Neural crest cell (in vitro differentiated cells): ENCODE results near the gene GALNT9. TPM values are rescaled to one million over a fixed set of nuclear protein-coding genes. Genes with fewer than 3 reads are reported as not detected.

Experiments used
- DNase-seq: peaks from one replicate; pipeline ENCODE4 v3.0.0; 2021; ENCODE audit warnings: low read depth, mixed read lengths, low spot score
- H3K27ac Mint-ChIP-seq: one replicate; pipeline ENCODE4 v1.8.0; 2021; ENCODE audit warnings: mild to moderate bottlenecking, mixed read lengths; ENCODE audit not compliant: unreplicated experiment
- H3K27me3 Mint-ChIP-seq: 2 replicates; pipeline ENCODE4 v1.8.0; 2021; ENCODE audit warnings: low read depth, mild to moderate bottlenecking, mixed read lengths
- H3K36me3 Mint-ChIP-seq: 2 replicates; pipeline ENCODE4 v1.8.0; 2021; ENCODE audit warnings: low read depth, mild to moderate bottlenecking, mixed read lengths
- H3K4me1 Mint-ChIP-seq: 2 replicates; pipeline ENCODE4 v1.8.0; 2021; ENCODE audit warnings: mixed read lengths
- H3K4me3 Mint-ChIP-seq: one replicate; pipeline ENCODE4 v1.8.0; 2021; ENCODE audit warnings: mild to moderate bottlenecking, mixed read lengths
- H3K9me3 Mint-ChIP-seq: 2 replicates; pipeline ENCODE4 v1.8.0; 2021; ENCODE audit warnings: mixed read lengths
- CTCF ChIP-seq: fragments of 200-600 bp; sonication (generic); conservative IDR thresholded peaks from 2 replicates; pipeline ENCODE4 v1.5.0; 2021; ENCODE audit warnings: antibody characterized with exemption, mild to moderate bottlenecking
- total RNA-seq: library from RNA; stranded (reverse); gene quantifications from 2 replicates; pipeline ENCODE4 v1.2.1, GENCODE V29; 2021

GALNT9 gene
- total RNA-seq, 1 donor from 2014 or later: 1.3 TPM

- H3K27ac Mint-ChIP-seq: no peak overlapping the region
- peak overlapping the region; percentile 44 for H3K4me3 Mint-ChIP-seq
- H3K9me3 Mint-ChIP-seq: peaks cover 5% of the 10 kb centered on the region
- DNase-seq: no peak
- H3K4me1 Mint-ChIP-seq: peaks cover 4% of the 10 kb centered on the region
- peaks cover 3% of the 10 kb centered on the region for H3K36me3 Mint-ChIP-seq
- peaks cover 67% of the 10 kb centered on the region for H3K27me3 Mint-ChIP-seq
- TF ChIP-seq CTCF: no peak
Measured at GRCh38 chr12:132190834-132191500, 138.4 kb downstream of the GALNT9 start.

GRCh38 chr12:132190012-132190755 lies 139.2 kb downstream of the GALNT9 start:
- Mint-ChIP-seq H3K4me3 (peak overlapping the region; percentile 86), H3K27ac (no peak overlapping the region)
- TF ChIP-seq CTCF: no peak

GRCh38 chr12:132189378-132190011 lies 139.9 kb downstream of the GALNT9 start:
- DNase-seq: peak; percentile 62
- peaks cover 5% of the 10 kb centered on the region for H3K9me3 Mint-ChIP-seq
- H3K27me3 Mint-ChIP-seq: peaks cover 77% of the 10 kb centered on the region
- H3K4me1 Mint-ChIP-seq: peaks cover 4% of the 10 kb centered on the region
- peaks cover 3% of the 10 kb centered on the region for H3K36me3 Mint-ChIP-seq
- H3K4me3 Mint-ChIP-seq: peak overlapping the region; percentile 86
- H3K27ac Mint-ChIP-seq: no peak overlapping the region
- TF ChIP-seq CTCF: no peak

More at GRCh38 chr12:132190012-132190755, 139.2 kb downstream of the GALNT9 start:
- H3K4me1 Mint-ChIP-seq: peaks cover 4% of the 10 kb centered on the region
- H3K36me3 Mint-ChIP-seq: peaks cover 3% of the 10 kb centered on the region
- H3K27me3 Mint-ChIP-seq: peaks cover 74% of the 10 kb centered on the region
- DNase-seq: peak; percentile 21
- peaks cover 5% of the 10 kb centered on the region for H3K9me3 Mint-ChIP-seq

GRCh38 chr12:132188916-132189325 lies 140.5 kb downstream of the GALNT9 start:
- no peak for DNase-seq
- peaks cover 2% of the 10 kb centered on the region for H3K9me3 Mint-ChIP-seq
- H3K4me1 Mint-ChIP-seq: peaks cover 4% of the 10 kb centered on the region
- TF ChIP-seq CTCF: no peak
- H3K4me3 Mint-ChIP-seq: peak overlapping the region; percentile 80
- H3K36me3 Mint-ChIP-seq: peaks cover 3% of the 10 kb centered on the region
- peaks cover 78% of the 10 kb centered on the region for H3K27me3 Mint-ChIP-seq
- no peak overlapping the region for H3K27ac Mint-ChIP-seq

- H3K36me3 Mint-ChIP-seq: peaks cover 1% of the 10 kb centered on the region
- H3K27ac Mint-ChIP-seq: no peak overlapping the region
- H3K4me3 Mint-ChIP-seq: no peak overlapping the region
- peaks cover 4% of the 10 kb centered on the region for H3K4me1 Mint-ChIP-seq
- no peak for DNase-seq
- H3K9me3 Mint-ChIP-seq: peaks cover 1% of the 10 kb centered on the region
- H3K27me3 Mint-ChIP-seq: peaks cover 78% of the 10 kb centered on the region
- no peak for TF ChIP-seq CTCF
Measured at GRCh38 chr12:132188451-132188901, 140.9 kb downstream of the GALNT9 start.
